H1 (cell line): ENCODE results near the gene TMEM115. TPM values are rescaled to one million over a fixed set of nuclear protein-coding genes. Genes with fewer than 3 reads are reported as not detected.

ENCODE experiments used
- CTCF ChIA-PET: fragments of 300-600 bp; sonication (Branson Sonifier 250); formaldehyde crosslinking; loops from one replicate; lab custom pipeline; 2021; ENCODE audit not compliant: partially characterized antibody; lab: Charles Lee
- POLR2A ChIA-PET: fragments of 300-600 bp; sonication (Branson Sonifier 250); formaldehyde crosslinking; loops from one replicate; lab custom pipeline; 2021; ENCODE audit warnings: inconsistent platforms; ENCODE audit not compliant: partially characterized antibody; lab: Charles Lee
- DNase-seq, 2 experiments: peaks; one replicate each; pipeline versions ENCODE4 v3.0.0 to v3.0.0-alpha.2; 2010 to 2022; ENCODE audit warnings: low spot score in 2 of 2, low read depth in 1 of 2, mixed read lengths in 1 of 2
- FAIRE-seq: peaks from 2 replicates; lab custom pipeline; 2011; peaks lifted over from hg19 to GRCh38; lab: Jason Lieb, UNC
- H2AFZ ChIP-seq: 2 replicates; pipeline ENCODE4 v1.8.1; 2012; ENCODE audit warnings: low read length, inconsistent platforms
- H2AK5ac ChIP-seq: 2 replicates; pipeline ENCODE4 v1.6.1; 2013; ENCODE audit warnings: low read depth, low read length
- H2BK120ac ChIP-seq: replicated peaks from 2 replicates; pipeline ENCODE3; 2013; ENCODE audit warnings: low read depth, low read length, inconsistent platforms
- H2BK12ac ChIP-seq: 2 replicates; pipeline ENCODE4 v1.6.1; 2013; ENCODE audit warnings: low read depth, low read length
- H2BK15ac ChIP-seq: 2 replicates; pipeline ENCODE4 v1.6.1; 2013; ENCODE audit warnings: low read length
- H2BK20ac ChIP-seq: 2 replicates; pipeline ENCODE4 v1.6.1; 2013; ENCODE audit warnings: low read length
- H2BK5ac ChIP-seq: 2 replicates; pipeline ENCODE4 v1.6.1; 2013; ENCODE audit warnings: low read depth, low read length
- H3K14ac ChIP-seq: 2 replicates; pipeline ENCODE4 v1.6.1; 2013; ENCODE audit warnings: inconsistent platforms; ENCODE audit not compliant: insufficient read length
- H3K18ac ChIP-seq: 2 replicates; pipeline ENCODE4 v1.6.1; 2013; ENCODE audit warnings: low read length; ENCODE audit errors: extremely low read depth
- H3K23ac ChIP-seq: 2 replicates; pipeline ENCODE4 v1.6.1; 2013; ENCODE audit warnings: inconsistent platforms; ENCODE audit not compliant: insufficient read length
- H3K23me2 ChIP-seq: 2 replicates; pipeline ENCODE4 v1.6.1; 2013; ENCODE audit warnings: low read depth, low read length
- H3K27ac ChIP-seq: 2 replicates; pipeline ENCODE4 v1.6.1; 2011; ENCODE audit warnings: low read depth, low read length, inconsistent platforms
- H3K27me3 ChIP-seq, 4 experiments: replicated peaks in 1 of 4; 1 replicate in 1 of 4; 2 replicates in 3 of 4; pipeline versions ENCODE4 v1.6.1 to v1.8.1; 2011 to 2013; ENCODE audit warnings: low read length in 3 of 4, mild to moderate bottlenecking in 3 of 4, inconsistent platforms in 2 of 4, mixed read lengths in 2 of 4, moderate library complexity in 1 of 4; ENCODE audit not compliant: control insufficient read depth in 3 of 4, insufficient read depth in 3 of 4; ENCODE audit errors: extremely low read depth in 1 of 4
- H3K36me3 ChIP-seq, 4 experiments: 2 replicates each; pipeline versions ENCODE4 v1.6.1 to v1.8.1; 2011 to 2013; ENCODE audit warnings: mild to moderate bottlenecking in 4 of 4, low read length in 3 of 4, moderate library complexity in 2 of 4, control low read depth in 1 of 4, inconsistent platforms in 1 of 4; ENCODE audit not compliant: insufficient read depth in 4 of 4, control insufficient read depth in 2 of 4
- H3K4ac ChIP-seq: replicated peaks from 2 replicates; pipeline ENCODE3; 2013; ENCODE audit warnings: low read length, low read depth, mixed read lengths, inconsistent platforms; ENCODE audit not compliant: insufficient read length
- H3K4me1 ChIP-seq, 4 experiments: replicated peaks in 1 of 4; 1 replicate in 1 of 4; 2 replicates in 3 of 4; pipeline versions ENCODE4 v1.6.1 to v1.8.1; 2011 to 2013; ENCODE audit warnings: low read length in 3 of 4, inconsistent platforms in 2 of 4, mixed read lengths in 1 of 4; ENCODE audit not compliant: insufficient read depth in 4 of 4, control insufficient read depth in 3 of 4
- H3K4me2 ChIP-seq, 2 experiments: 2 replicates each; pipeline versions ENCODE4 v1.6.1 to v1.8.1; 2011 to 2013; ENCODE audit warnings: low read depth in 2 of 2, low read length in 2 of 2, control low read depth in 1 of 2, inconsistent platforms in 1 of 2, mild to moderate bottlenecking in 1 of 2; ENCODE audit not compliant: insufficient read depth in 1 of 2
- H3K4me3 ChIP-seq, 4 experiments: fragments of 200-600, 300-600 bp in 1 of 4; sonication (generic), shearing (Covaris generic), sonication (Bioruptor Twin) in 1 of 4; 2 replicates each; pipeline versions ENCODE4 v1.5.1 to v1.8.1; 2011 to 2016; ENCODE audit warnings: low read length in 4 of 4, low read depth in 3 of 4, control low read depth in 2 of 4, inconsistent platforms in 2 of 4, mild to moderate bottlenecking in 2 of 4, mixed read lengths in 1 of 4, moderate library complexity in 1 of 4; ENCODE audit not compliant: insufficient read depth in 2 of 4; ENCODE audit errors: extremely low read depth in 1 of 4
- H3K56ac ChIP-seq: replicated peaks from 2 replicates; pipeline ENCODE3; 2013; ENCODE audit warnings: low read depth, mild to moderate bottlenecking, mixed read lengths, low read length, inconsistent platforms; ENCODE audit not compliant: insufficient read length
- H3K79me1 ChIP-seq: 2 replicates; pipeline ENCODE4 v1.6.1; 2013; ENCODE audit warnings: low read depth, low read length, control low read depth
- H3K79me2 ChIP-seq, 2 experiments: 2 replicates each; pipeline versions ENCODE4 v1.6.1 to v1.8.1; 2012 to 2013; ENCODE audit warnings: low read length in 2 of 2, mild to moderate bottlenecking in 2 of 2, inconsistent platforms in 1 of 2; ENCODE audit not compliant: insufficient read depth in 2 of 2, control insufficient read depth in 1 of 2
- H3K9ac ChIP-seq, 4 experiments: replicated peaks in 1 of 4; 1 replicate in 1 of 4; 2 replicates in 3 of 4; pipeline versions ENCODE4 v1.6.1 to v1.8.1; 2011 to 2013; ENCODE audit warnings: low read depth in 3 of 4, low read length in 3 of 4, control low read depth in 2 of 4, mild to moderate bottlenecking in 2 of 4, moderate library complexity in 2 of 4, inconsistent platforms in 1 of 4; ENCODE audit errors: extremely low read depth in 1 of 4
- H3K9me3 ChIP-seq, 2 experiments: 2 replicates each; pipeline versions ENCODE4 v1.6.1 to v1.8.1; 2012 to 2013; ENCODE audit warnings: mild to moderate bottlenecking in 2 of 2, moderate library complexity in 2 of 2, control low read depth in 1 of 2, inconsistent platforms in 1 of 2, low read depth in 1 of 2, low read length in 1 of 2, mixed read lengths in 1 of 2; ENCODE audit not compliant: insufficient read depth in 2 of 2
- H4K20me1 ChIP-seq, 2 experiments: replicated peaks in 1 of 2; 2 replicates each; pipeline versions ENCODE3 to v1.8.1; 2011 to 2013; ENCODE audit warnings: inconsistent platforms in 2 of 2, low read length in 2 of 2, mild to moderate bottlenecking in 1 of 2; ENCODE audit not compliant: insufficient read depth in 2 of 2, control insufficient read depth in 1 of 2
- H4K5ac ChIP-seq: 2 replicates; pipeline ENCODE4 v1.6.1; 2013; ENCODE audit warnings: low read length, low read depth, mixed read lengths, inconsistent platforms; ENCODE audit not compliant: insufficient read length
- H4K8ac ChIP-seq: 2 replicates; pipeline ENCODE4 v1.8.0; 2013; ENCODE audit warnings: mild to moderate bottlenecking, moderate library complexity, low read length, inconsistent platforms; ENCODE audit not compliant: insufficient read depth; ENCODE audit errors: extremely low read depth
- H4K91ac ChIP-seq: replicated peaks from 2 replicates; pipeline ENCODE3; 2013; ENCODE audit warnings: low read length, mixed read lengths, inconsistent platforms; ENCODE audit not compliant: insufficient read length
- CHD2 ChIP-seq: IDR thresholded peaks from 2 replicates; pipeline ENCODE4 v1.6.1; 2012; ENCODE audit warnings: low read length, improper control_type of control experiment
- EZH2 ChIP-seq: fragments of 200-600 bp; sonication (generic); IDR thresholded peaks from 2 replicates; pipeline ENCODE4 v1.7.1; 2012; ENCODE audit warnings: low read depth, mild to moderate bottlenecking, moderate library complexity, low read length, inconsistent platforms; ENCODE audit not compliant: severe bottlenecking
- KDM5A ChIP-seq: fragments of 200-600 bp; IDR thresholded peaks from 2 replicates; pipeline ENCODE4 v1.7.1; 2012; ENCODE audit warnings: mild to moderate bottlenecking, low read length, inconsistent platforms, mixed read lengths
- PHF8 ChIP-seq: fragments of 200-600 bp; sonication (generic); conservative IDR thresholded peaks from 2 replicates; pipeline ENCODE4 v1.7.1; 2012; ENCODE audit warnings: low read depth, mild to moderate bottlenecking, inconsistent platforms, low read length, moderate library complexity
- RAD21 ChIP-seq, 2 experiments: IDR thresholded peaks in 1 of 2; conservative IDR thresholded peaks in 1 of 2; 2 replicates each; pipeline ENCODE4 v1.6.1; 2011; ENCODE audit warnings: low read depth in 2 of 2, low read length in 2 of 2, improper control_type of control experiment in 1 of 2, inconsistent platforms in 1 of 2, mild to moderate bottlenecking in 1 of 2, moderate library complexity in 1 of 2
- RBBP5 ChIP-seq: IDR thresholded peaks from 2 replicates; pipeline ENCODE4 v1.7.1; 2012; ENCODE audit warnings: low read depth, mild to moderate bottlenecking, inconsistent platforms, low read length, moderate library complexity, borderline replicate concordance
- RFX5 ChIP-seq: IDR thresholded peaks from 2 replicates; pipeline ENCODE4 v1.6.1; 2011; ENCODE audit warnings: low read depth, low read length, improper control_type of control experiment, borderline replicate concordance
- SIX5 ChIP-seq: IDR thresholded peaks from 2 replicates; pipeline ENCODE4 v1.6.1; 2011; ENCODE audit warnings: mild to moderate bottlenecking, low read depth, low read length
- SUZ12 ChIP-seq: fragments of 200-600 bp; sonication (generic); IDR thresholded peaks from 2 replicates; pipeline ENCODE4 v1.6.1; 2012; ENCODE audit warnings: mild to moderate bottlenecking, inconsistent platforms, low read length, moderate library complexity, mixed read lengths
- TAF7 ChIP-seq: optimal IDR thresholded peaks from 2 replicates; pipeline ENCODE3; 2011; ENCODE audit warnings: low read depth, mild to moderate bottlenecking, inconsistent platforms, low read length, moderate library complexity, borderline replicate concordance
- WGBS, 2 experiments: shearing (Covaris generic) in 1 of 2; methylation state at CpG; one replicate each; pipeline versions ENCODE4 v1.1.6 to v1.1.7; 2013 to 2015; ENCODE audit warnings: low lambda C conversion rate in 2 of 2, mixed read lengths in 2 of 2, inconsistent platforms in 1 of 2, low coverage in 1 of 2, missing lambda C conversion rate in 1 of 2; ENCODE audit not compliant: insufficient replicate concordance in 2 of 2, insufficient coverage in 1 of 2, insufficient read length in 1 of 2; ENCODE audit errors: extremely low coverage in 1 of 2, missing lambda C conversion rate in 1 of 2; 5-methylcytosine and 5-hydroxymethylcytosine counted together
- polyA plus RNA-seq, 7 experiments: library from polyadenylated mRNA; depleted of rRNA in 3 of 7; stranded (reverse) in 5 of 7; unstranded in 2 of 7; fragments of >200 nt in 5 of 7; fragments of 200-250 nt in 2 of 7; gene quantifications; 1 replicate in 5 of 7; 2 replicates in 1 of 7; 4 replicates in 1 of 7; pipeline versions ENCODE4 v1.2.1 to v1.2.3, GENCODE V29; 2011 to 2013; ENCODE audit warnings: missing spikeins in 2 of 7, mixed read lengths in 2 of 7
- total RNA-seq: library from RNA; stranded (reverse); fragmentation: NEBNext Ultra II Directional; extraction: Animal tissue kit (Norgen Biotek cat#: 25700); gene quantifications from 2 replicates; pipeline ENCODE4 v1.2.1, GENCODE V29; 2021

TMEM115 gene
- total and polyA plus RNA-seq, 2 of the 8 experiments (the other 6 are each of a cell fraction or from before 2014, with no cell fraction given), result 25.4 to 32.4 TPM

GRCh38 chr3:50340448-50341329 lies 18.6 kb downstream of the TMEM115 start, which contains the start of gene RASSF1:
Gene RASSF1 (minus strand): TSS chr3:50340836. CDS start chr3:50340805, 31 bp downstream.
- Histone ChIP-seq H3K23me2 (peaks cover 22% of the 10 kb centered on the region), H3K4ac (peak within 1 kb of the TSS; percentile 6), H2BK15ac (peak within 1 kb of the TSS; percentile 98), H3K18ac (peak within 1 kb of the TSS; percentile 75), H3K56ac (no peak within 1 kb of the TSS), H3K27ac (no peak within 1 kb of the TSS), H4K5ac (no peak within 1 kb of the TSS), H3K9ac (no peak within 1 kb of the TSS; a peak in 1 of 7 replicates), H3K27me3 (peaks cover 23 to 66% (median 52%) of the 10 kb centered on the region in 4 experiments), H2BK5ac (peak within 1 kb of the TSS; percentile 30; the same call in 1 of the 2 replicates), H3K23ac (no peak within 1 kb of the TSS), H3K9me3 (no peaks in the 10 kb centered on the region), H2AK5ac (no peak within 1 kb of the TSS), H4K8ac (peak within 1 kb of the TSS; percentile 83), H3K36me3 (no peaks in the 10 kb centered on the region), H4K20me1 (peaks cover 0 to 10% of the 10 kb centered on the region in 2 experiments), H2BK20ac (no peak within 1 kb of the TSS), H3K4me2 (peak within 1 kb of the TSS; percentile 65 to 87), H2AFZ (peak within 1 kb of the TSS; percentile 81; the same call in 1 of the 2 replicates), H3K79me1 (peaks cover 1% of the 10 kb centered on the region; the same call in 1 of the 2 replicates), H3K4me1 (peaks cover 0 to 19% (median 14%) of the 10 kb centered on the region in 4 experiments; a peak in 5 of 7 replicates), H2BK120ac (no peak within 1 kb of the TSS), H3K14ac (no peak within 1 kb of the TSS), H3K4me3 (peak within 1 kb of the TSS; percentile 33 to 63 (median 46)), H2BK12ac (peak within 1 kb of the TSS; percentile 68; the same call in 1 of the 2 replicates), H4K91ac (peak within 1 kb of the TSS; percentile 34), H3K79me2 (peaks cover 0 to 11% of the 10 kb centered on the region in 2 experiments; a peak in 2 of 4 replicates)
- WGBS, 2 experiments, result 9% methylated on average over 75 of the region's 85 CpGs; no CpG with 5 or more reads in 1 of the 2 experiments
- no peak for FAIRE-seq
- POLR2A ChIA-PET, result interaction anchor here (0.5 to 3.3 kb wide), 9 partner anchors 9 to 78 kb away, joined by 3 to 17 read pairs (median 3); partner anchors contain the start of genes CYB561D2, HYAL2, NPRL2 and TUSC2
- CTCF ChIA-PET, result interaction anchor here (0.7 to 10.0 kb wide), 8 partner anchors 9 to 273 kb away, joined by 3 to 84 read pairs (median 3); no protein-coding TSS in a partner anchor
- DNase-seq, result peak in 1 of 2 experiments; percentile 66
- TF ChIP-seq RFX5 (no peak), PHF8 (peak; percentile 35; the same call in 1 of the 2 replicates), SIX5 (no peak), EZH2 (peak; percentile 80), RAD21 (IDR thresholded peaks at IDR 0.05 in 1 of 2, conservative IDR thresholded peaks at IDR 0.05 in 1 of 2; ENCODE audit: low read depth in 2 of 2, low read length in 2 of 2) (no peak), SUZ12 (peak; percentile 83), RBBP5 (no peak; the same call in 1 of the 2 replicates), KDM5A (no peak), CHD2 (no peak), TAF7 (no peak)
